ENCODE data around the gene ZFP90.

DNA sequence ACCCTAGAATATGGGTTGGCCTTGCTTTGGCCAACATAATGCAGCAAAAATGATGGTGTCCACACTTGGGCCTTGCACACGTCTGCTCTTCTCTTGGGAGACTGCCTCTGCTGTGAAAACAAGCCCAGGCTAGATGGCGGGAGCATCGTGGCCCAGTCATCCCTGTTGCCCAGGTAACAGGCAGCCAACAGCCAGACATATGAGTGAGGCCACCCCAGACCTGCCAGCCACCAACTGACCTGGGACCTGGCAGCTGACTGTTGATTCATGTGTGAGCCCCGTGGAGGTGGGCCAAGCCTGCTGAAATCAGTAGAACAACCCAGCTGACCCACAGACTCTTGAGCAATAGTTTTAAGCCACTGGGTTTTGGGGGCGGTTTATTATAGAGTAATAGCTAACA, 66.7 kb downstream of the ZFP90 start:
- TF ChIP-seq, protein P1, sequence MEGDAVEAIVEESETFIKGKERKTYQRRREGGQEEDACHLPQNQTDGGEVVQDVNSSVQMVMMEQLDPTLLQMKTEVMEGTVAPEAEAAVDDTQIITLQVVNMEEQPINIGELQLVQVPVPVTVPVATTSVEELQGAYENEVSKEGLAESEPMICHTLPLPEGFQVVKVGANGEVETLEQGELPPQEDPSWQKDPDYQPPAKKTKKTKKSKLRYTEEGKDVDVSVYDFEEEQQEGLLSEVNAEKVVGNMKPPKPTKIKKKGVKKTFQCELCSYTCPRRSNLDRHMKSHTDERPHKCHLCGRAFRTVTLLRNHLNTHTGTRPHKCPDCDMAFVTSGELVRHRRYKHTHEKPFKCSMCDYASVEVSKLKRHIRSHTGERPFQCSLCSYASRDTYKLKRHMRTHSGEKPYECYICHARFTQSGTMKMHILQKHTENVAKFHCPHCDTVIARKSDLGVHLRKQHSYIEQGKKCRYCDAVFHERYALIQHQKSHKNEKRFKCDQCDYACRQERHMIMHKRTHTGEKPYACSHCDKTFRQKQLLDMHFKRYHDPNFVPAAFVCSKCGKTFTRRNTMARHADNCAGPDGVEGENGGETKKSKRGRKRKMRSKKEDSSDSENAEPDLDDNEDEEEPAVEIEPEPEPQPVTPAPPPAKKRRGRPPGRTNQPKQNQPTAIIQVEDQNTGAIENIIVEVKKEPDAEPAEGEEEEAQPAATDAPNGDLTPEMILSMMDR (IDR thresholded peaks at IDR 0.05) = no peak
- TF ChIP-seq POLR2A (IDR thresholded peaks at IDR 0.05) = no peak

Measured in adrenal gland (tissue), 5 donors.